ENCODE measurements around the gene LGALS4.
"Not testable (repeated sequence)": the region's sequence is repeated elsewhere in the genome, so short reads cannot be mapped to it uniquely, and the experiment has no call there.

DNA sequence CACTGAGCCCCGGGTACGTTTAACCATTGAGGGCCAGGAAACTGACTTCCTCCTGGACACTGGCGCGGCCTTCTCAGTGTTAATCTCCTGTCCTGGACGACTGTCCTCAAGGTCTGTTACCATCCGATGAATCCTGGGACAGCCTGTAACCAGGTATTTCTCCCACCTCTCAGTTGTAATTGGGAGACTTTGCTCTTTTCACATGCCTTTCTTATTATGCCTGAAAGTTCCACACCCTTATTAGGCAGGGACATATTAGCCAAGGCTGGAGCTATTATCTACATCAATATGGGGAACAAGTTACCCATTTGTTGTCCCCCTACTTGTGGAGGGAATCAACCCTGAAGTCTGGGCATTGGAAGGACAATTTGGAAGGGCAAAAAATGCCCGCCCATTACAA is 13.2 kb upstream of the LGALS4 start:
- TF ChIP-seq, protein P1, sequence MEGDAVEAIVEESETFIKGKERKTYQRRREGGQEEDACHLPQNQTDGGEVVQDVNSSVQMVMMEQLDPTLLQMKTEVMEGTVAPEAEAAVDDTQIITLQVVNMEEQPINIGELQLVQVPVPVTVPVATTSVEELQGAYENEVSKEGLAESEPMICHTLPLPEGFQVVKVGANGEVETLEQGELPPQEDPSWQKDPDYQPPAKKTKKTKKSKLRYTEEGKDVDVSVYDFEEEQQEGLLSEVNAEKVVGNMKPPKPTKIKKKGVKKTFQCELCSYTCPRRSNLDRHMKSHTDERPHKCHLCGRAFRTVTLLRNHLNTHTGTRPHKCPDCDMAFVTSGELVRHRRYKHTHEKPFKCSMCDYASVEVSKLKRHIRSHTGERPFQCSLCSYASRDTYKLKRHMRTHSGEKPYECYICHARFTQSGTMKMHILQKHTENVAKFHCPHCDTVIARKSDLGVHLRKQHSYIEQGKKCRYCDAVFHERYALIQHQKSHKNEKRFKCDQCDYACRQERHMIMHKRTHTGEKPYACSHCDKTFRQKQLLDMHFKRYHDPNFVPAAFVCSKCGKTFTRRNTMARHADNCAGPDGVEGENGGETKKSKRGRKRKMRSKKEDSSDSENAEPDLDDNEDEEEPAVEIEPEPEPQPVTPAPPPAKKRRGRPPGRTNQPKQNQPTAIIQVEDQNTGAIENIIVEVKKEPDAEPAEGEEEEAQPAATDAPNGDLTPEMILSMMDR (IDR thresholded peaks at IDR 0.05; ENCODE audit: low read length): not testable (repeated sequence)
- TF ChIP-seq EZH2phosphoT487 (IDR thresholded peaks at IDR 0.05; ENCODE audit: low read length): not testable (repeated sequence)

Data from MM.1S (cell line).